SK-N-SH (cell line): ENCODE results near the gene CALML6. TPM values are rescaled to one million over a fixed set of nuclear protein-coding genes. Genes with fewer than 3 reads are reported as not detected.

ENCODE experiments used
- CTCF ChIA-PET: fragments of 300-600, 350-600 bp; formaldehyde crosslinking; extraction: SDS; loops from one replicate; lab custom pipeline; 2021; lab: Yijun Ruan, JAX
- POLR2A ChIA-PET: fragments of 350-600 bp; sonication (Branson Sonifier 250); formaldehyde crosslinking; extraction: SDS; loops from one replicate; lab custom pipeline; 2020; ENCODE audit warnings: antibody characterized with exemption, inconsistent platforms; lab: Yijun Ruan, JAX
- DNase-seq: peaks from one replicate; pipeline ENCODE4 v3.0.0; 2012
- H2AFZ ChIP-seq: fragments of 200-600 bp; sonication (generic); 2 replicates; pipeline ENCODE4 v1.8.1; 2016; ENCODE audit warnings: antibody characterized with exemption, mild to moderate bottlenecking, low read depth
- H3F3A ChIP-seq: fragments of 200-600 bp; sonication (generic); replicated peaks from 2 replicates; pipeline ENCODE3; 2016; ENCODE audit warnings: antibody characterized with exemption, mild to moderate bottlenecking; ENCODE audit not compliant: insufficient read depth
- H3K27ac ChIP-seq, 2 experiments: fragments of 200-500 bp in 1 of 2; fragments of 200-600 bp in 1 of 2; sonication (Bioruptor generic) in 1 of 2; sonication (generic), shearing (Covaris generic) in 1 of 2; 2 replicates each; pipeline versions ENCODE4 v1.5.1 to v1.6.1; 2014 to 2016; ENCODE audit warnings: low read depth in 2 of 2, inconsistent platforms in 1 of 2, low read length in 1 of 2, mild to moderate bottlenecking in 1 of 2, mixed read lengths in 1 of 2
- H3K27me3 ChIP-seq: fragments of 200-600 bp; sonication (generic), shearing (Covaris generic); 2 replicates; pipeline ENCODE4 v1.6.1; 2016; ENCODE audit warnings: mixed run types; ENCODE audit not compliant: insufficient read depth
- H3K36me3 ChIP-seq, 2 experiments: fragments of 200-500 bp in 1 of 2; fragments of 200-600 bp in 1 of 2; sonication (Bioruptor generic) in 1 of 2; sonication (generic) in 1 of 2; replicated peaks in 1 of 2; 2 replicates each; pipeline versions ENCODE3 to v1.5.1; 2014 to 2016; ENCODE audit warnings: low read length in 1 of 2, mild to moderate bottlenecking in 1 of 2; ENCODE audit not compliant: insufficient read depth in 2 of 2, control insufficient read depth in 1 of 2
- H3K4me1 ChIP-seq, 2 experiments: fragments of 200-500 bp in 1 of 2; fragments of 200-600 bp in 1 of 2; sonication (Bioruptor generic) in 1 of 2; sonication (generic), shearing (Covaris generic) in 1 of 2; 2 replicates each; pipeline versions ENCODE4 v1.5.1 to v1.6.1; 2014 to 2016; ENCODE audit warnings: low read depth in 1 of 2, low read length in 1 of 2, mixed run types in 1 of 2; ENCODE audit not compliant: insufficient read depth in 2 of 2, control insufficient read depth in 1 of 2
- H3K4me2 ChIP-seq: fragments of 200-600 bp; sonication (generic), shearing (Covaris generic); 2 replicates; pipeline ENCODE4 v1.6.1; 2017; ENCODE audit warnings: mixed run types
- H3K4me3 ChIP-seq, 2 experiments: fragments of 200-500 bp in 1 of 2; fragments of 200-600 bp in 1 of 2; sonication (Bioruptor generic) in 1 of 2; sonication (generic), shearing (Covaris generic) in 1 of 2; 2 replicates each; pipeline versions ENCODE4 v1.5.1 to v1.8.1; 2014 to 2016; ENCODE audit warnings: low read depth in 2 of 2, inconsistent platforms in 1 of 2, low read length in 1 of 2, mild to moderate bottlenecking in 1 of 2, mixed read lengths in 1 of 2, moderate library complexity in 1 of 2
- H3K79me2 ChIP-seq: fragments of 200-600 bp; sonication (generic); 2 replicates; pipeline ENCODE4 v1.8.1; 2017; ENCODE audit warnings: mild to moderate bottlenecking; ENCODE audit not compliant: insufficient read depth
- H3K9ac ChIP-seq: fragments of 200-600 bp; sonication (generic); 2 replicates; pipeline ENCODE4 v1.6.1; 2017; ENCODE audit warnings: mixed run types
- H3K9me2 ChIP-seq: fragments of 200-600 bp; sonication (generic); 2 replicates; pipeline ENCODE4 v1.6.1; 2017; ENCODE audit warnings: mixed run types
- H3K9me3 ChIP-seq: fragments of 200-600 bp; sonication (generic); 2 replicates; pipeline ENCODE4 v1.6.1; 2017; ENCODE audit warnings: mixed run types, mild to moderate bottlenecking, moderate library complexity
- H4K20me1 ChIP-seq: fragments of 200-600 bp; sonication (generic); 2 replicates; pipeline ENCODE4 v1.6.1; 2017; ENCODE audit warnings: mild to moderate bottlenecking, mixed run types; ENCODE audit not compliant: insufficient read depth
- ELF1 ChIP-seq: IDR thresholded peaks from 2 replicates; pipeline ENCODE4 v1.4.0; 2012
- EP300 ChIP-seq, 2 experiments: IDR thresholded peaks; 2 replicates each; pipeline versions ENCODE4 v1.4.0 to v1.6.1; 2012; ENCODE audit warnings: borderline replicate concordance in 1 of 2, low read depth in 1 of 2, low read length in 1 of 2
- FOXM1 ChIP-seq: IDR thresholded peaks from 2 replicates; pipeline ENCODE4 v1.4.0; 2012; ENCODE audit warnings: low read depth, mild to moderate bottlenecking
- GABPA ChIP-seq: IDR thresholded peaks from 2 replicates; pipeline ENCODE4 v1.4.0; 2012; ENCODE audit warnings: low read depth, mild to moderate bottlenecking
- GATA2 ChIP-seq: sonication (generic); formaldehyde crosslinking; IDR thresholded peaks from 2 replicates; pipeline ENCODE4 v1.5.0; 2020; ENCODE audit warnings: mild to moderate bottlenecking, missing genetic modification reagents
- MEF2A ChIP-seq: IDR thresholded peaks from 2 replicates; pipeline ENCODE4 v1.4.0; 2012; ENCODE audit warnings: low read depth, borderline replicate concordance
- NRF1 ChIP-seq: IDR thresholded peaks from 2 replicates; pipeline ENCODE4 v1.6.1; 2012; ENCODE audit warnings: low read depth, mild to moderate bottlenecking, low read length
- POLR2AphosphoS5 ChIP-seq: IDR thresholded peaks from 2 replicates; pipeline ENCODE4 v1.6.1; 2012; ENCODE audit warnings: low read depth, low read length
- RAD21 ChIP-seq: IDR thresholded peaks from 2 replicates; pipeline ENCODE4 v1.6.1; 2012; ENCODE audit warnings: mild to moderate bottlenecking, low read length
- RFX5 ChIP-seq: IDR thresholded peaks from 2 replicates; pipeline ENCODE4 v1.6.1; 2012; ENCODE audit warnings: mild to moderate bottlenecking, improper control_type of control experiment, low read length
- RXRA ChIP-seq: IDR thresholded peaks from 2 replicates; pipeline ENCODE4 v1.4.0; 2012; ENCODE audit warnings: low read depth, mild to moderate bottlenecking, borderline replicate concordance
- SMC3 ChIP-seq: IDR thresholded peaks from 2 replicates; pipeline ENCODE4 v1.6.1; 2012; ENCODE audit warnings: low read depth, low read length, improper control_type of control experiment
- TCF12 ChIP-seq: IDR thresholded peaks from 2 replicates; pipeline ENCODE4 v1.4.0; 2012
- TEAD4 ChIP-seq: IDR thresholded peaks from 2 replicates; pipeline ENCODE4 v1.4.0; 2012; ENCODE audit warnings: mild to moderate bottlenecking, borderline replicate concordance; ENCODE audit not compliant: insufficient read depth
- WGBS: methylation state at CpG from one replicate; pipeline ENCODE4 v1.1.6; 2017; ENCODE audit warnings: low lambda C conversion rate; 5-methylcytosine and 5-hydroxymethylcytosine counted together
- polyA plus RNA-seq, 3 experiments: library from polyadenylated mRNA; depleted of rRNA; stranded (reverse); fragments of >200 nt; gene quantifications; 2 replicates each; pipeline ENCODE4 v1.2.3, GENCODE V29; 2012
- TF ChIP-seq, protein P1 (sequence below): IDR thresholded peaks from 2 replicates; pipeline ENCODE4; 2012
- TF ChIP-seq, protein P2 (sequence below): IDR thresholded peaks from 2 replicates; pipeline ENCODE4 v1.4.0; 2012; ENCODE audit warnings: low read depth, borderline replicate concordance
- TF ChIP-seq, protein P3 (sequence below): IDR thresholded peaks from 2 replicates; pipeline ENCODE4 v1.4.0; 2012; ENCODE audit warnings: low read depth
- TF ChIP-seq, protein P4 (sequence below): IDR thresholded peaks from 2 replicates; pipeline ENCODE4 v1.4.0; 2012; ENCODE audit warnings: low read depth, borderline replicate concordance

The CALML6 gene
- polyA plus RNA-seq, 1 of the 3 experiments (the other 2 are of a cell fraction), result 0.87 TPM

DNA sequence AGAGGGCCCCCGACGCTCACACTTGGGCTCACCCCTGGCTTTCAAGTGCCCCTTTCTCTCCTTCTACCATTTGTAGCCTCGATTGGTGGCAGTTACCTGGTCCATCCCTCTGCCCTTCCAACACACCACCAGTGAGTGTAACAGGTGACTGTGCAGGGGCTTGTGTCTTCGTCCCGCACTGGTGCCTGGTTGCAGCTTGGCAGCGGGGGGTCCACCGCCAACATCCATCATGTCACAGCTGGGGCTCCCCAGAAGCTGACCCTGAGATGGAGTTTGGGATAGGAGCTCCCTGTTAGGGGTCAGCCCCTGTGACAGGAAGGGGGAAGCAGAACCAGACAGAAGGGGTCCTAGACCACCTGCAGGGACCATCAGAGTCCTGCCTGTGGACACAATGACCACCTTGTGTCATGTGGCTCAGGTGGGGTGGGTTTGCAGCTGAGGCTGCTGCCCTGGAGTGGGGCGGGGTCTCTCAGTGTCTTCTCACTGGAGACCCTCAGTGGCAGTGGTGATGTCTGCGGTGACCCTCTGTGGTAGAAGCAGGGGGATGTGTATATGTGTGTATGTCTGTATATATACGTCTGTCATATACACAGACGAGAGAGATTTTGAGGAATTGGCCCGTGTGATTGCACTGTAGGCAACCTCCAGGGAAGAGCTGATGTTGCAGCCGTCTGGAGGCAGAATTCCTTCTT, 3.6 kb upstream of the CALML6 start:
- H3K4me2 ChIP-seq, result no peak overlapping the region
- TF ChIP-seq TEAD4 (no peak), POLR2AphosphoS5 (no peak), RXRA (no peak), EP300 (IDR thresholded peaks at IDR 0.05; ENCODE audit: borderline replicate concordance in 1 of 2, low read depth in 1 of 2, low read length in 1 of 2) (no peak), TCF12 (no peak), MEF2A (no peak), RAD21 (no peak), ELF1 (no peak), FOXM1 (no peak), NRF1 (no peak), GATA2 (CRISPR knock-in tag) (no peak), GABPA (no peak), RFX5 (no peak), SMC3 (no peak)
- TF ChIP-seq, protein P1, sequence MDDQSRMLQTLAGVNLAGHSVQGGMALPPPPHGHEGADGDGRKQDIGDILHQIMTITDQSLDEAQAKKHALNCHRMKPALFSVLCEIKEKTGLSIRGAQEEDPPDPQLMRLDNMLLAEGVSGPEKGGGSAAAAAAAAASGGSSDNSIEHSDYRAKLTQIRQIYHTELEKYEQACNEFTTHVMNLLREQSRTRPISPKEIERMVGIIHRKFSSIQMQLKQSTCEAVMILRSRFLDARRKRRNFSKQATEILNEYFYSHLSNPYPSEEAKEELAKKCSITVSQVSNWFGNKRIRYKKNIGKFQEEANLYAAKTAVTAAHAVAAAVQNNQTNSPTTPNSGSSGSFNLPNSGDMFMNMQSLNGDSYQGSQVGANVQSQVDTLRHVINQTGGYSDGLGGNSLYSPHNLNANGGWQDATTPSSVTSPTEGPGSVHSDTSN, result no peak
- TF ChIP-seq, protein P2, sequence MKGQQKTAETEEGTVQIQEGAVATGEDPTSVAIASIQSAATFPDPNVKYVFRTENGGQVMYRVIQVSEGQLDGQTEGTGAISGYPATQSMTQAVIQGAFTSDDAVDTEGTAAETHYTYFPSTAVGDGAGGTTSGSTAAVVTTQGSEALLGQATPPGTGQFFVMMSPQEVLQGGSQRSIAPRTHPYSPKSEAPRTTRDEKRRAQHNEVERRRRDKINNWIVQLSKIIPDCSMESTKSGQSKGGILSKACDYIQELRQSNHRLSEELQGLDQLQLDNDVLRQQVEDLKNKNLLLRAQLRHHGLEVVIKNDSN, result no peak
- TF ChIP-seq, protein P3, sequence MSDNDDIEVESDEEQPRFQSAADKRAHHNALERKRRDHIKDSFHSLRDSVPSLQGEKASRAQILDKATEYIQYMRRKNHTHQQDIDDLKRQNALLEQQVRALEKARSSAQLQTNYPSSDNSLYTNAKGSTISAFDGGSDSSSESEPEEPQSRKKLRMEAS, result no peak
- TF ChIP-seq, protein P4, sequence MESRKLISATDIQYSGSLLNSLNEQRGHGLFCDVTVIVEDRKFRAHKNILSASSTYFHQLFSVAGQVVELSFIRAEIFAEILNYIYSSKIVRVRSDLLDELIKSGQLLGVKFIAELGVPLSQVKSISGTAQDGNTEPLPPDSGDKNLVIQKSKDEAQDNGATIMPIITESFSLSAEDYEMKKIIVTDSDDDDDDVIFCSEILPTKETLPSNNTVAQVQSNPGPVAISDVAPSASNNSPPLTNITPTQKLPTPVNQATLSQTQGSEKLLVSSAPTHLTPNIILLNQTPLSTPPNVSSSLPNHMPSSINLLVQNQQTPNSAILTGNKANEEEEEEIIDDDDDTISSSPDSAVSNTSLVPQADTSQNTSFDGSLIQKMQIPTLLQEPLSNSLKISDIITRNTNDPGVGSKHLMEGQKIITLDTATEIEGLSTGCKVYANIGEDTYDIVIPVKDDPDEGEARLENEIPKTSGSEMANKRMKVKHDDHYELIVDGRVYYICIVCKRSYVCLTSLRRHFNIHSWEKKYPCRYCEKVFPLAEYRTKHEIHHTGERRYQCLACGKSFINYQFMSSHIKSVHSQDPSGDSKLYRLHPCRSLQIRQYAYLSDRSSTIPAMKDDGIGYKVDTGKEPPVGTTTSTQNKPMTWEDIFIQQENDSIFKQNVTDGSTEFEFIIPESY, result no peak
- TF ChIP-seq, all 33 proteins: peak for 0
- H3F3A ChIP-seq, result peaks cover 4% of the 10 kb centered on the region
- no peaks in the 10 kb centered on the region for H3K9me2 ChIP-seq
- H3K4me3 ChIP-seq, result no peak overlapping the region
- no peaks in the 10 kb centered on the region for H4K20me1 ChIP-seq
- no peak overlapping the region for H2AFZ ChIP-seq
- POLR2A ChIA-PET, result no interaction called here
- 86% methylated on average over 11 of the region's 13 CpGs for WGBS
- no peaks in the 10 kb centered on the region for H3K27me3 ChIP-seq
- CTCF ChIA-PET, result interaction anchor here (1.0 to 2.1 kb wide), 4 partner anchors 32 to 135 kb away, joined by 3 to 12 read pairs (median 5); no protein-coding TSS in a partner anchor
- DNase-seq, result no peak
- peaks cover 6% of the 10 kb centered on the region for H3K79me2 ChIP-seq
- H3K27ac ChIP-seq, result no peak overlapping the region
- no peaks in the 10 kb centered on the region for H3K36me3 ChIP-seq
- no peaks in the 10 kb centered on the region for H3K9me3 ChIP-seq
- H3K4me1 ChIP-seq, result peaks cover 0 to 22% of the 10 kb centered on the region in 2 experiments; a peak in 2 of 4 replicates
- H3K9ac ChIP-seq, result no peak overlapping the region
